IPS-15b (cell line): Measurements from ENCODE around the gene FBXL14.
"Not testable (repeated sequence)": the region's sequence is repeated elsewhere in the genome, so short reads cannot be mapped to it uniquely, and the experiment has no call there.

Source experiments
- H3K27me3 ChIP-seq: one replicate; pipeline ENCODE4 v1.6.1; 2013; ENCODE audit warnings: low read length; ENCODE audit not compliant: control insufficient read depth, insufficient read depth
- H3K36me3 ChIP-seq: one replicate; pipeline ENCODE4 v1.6.1; 2013; ENCODE audit warnings: low read length; ENCODE audit not compliant: control insufficient read depth, insufficient read depth
- H3K4me1 ChIP-seq: one replicate; pipeline ENCODE4 v1.6.1; 2013; ENCODE audit warnings: mild to moderate bottlenecking, low read length; ENCODE audit not compliant: control insufficient read depth, insufficient read depth
- H3K4me3 ChIP-seq: one replicate; pipeline ENCODE4 v1.5.1; 2013; ENCODE audit warnings: low read depth, low read length
- H3K9ac ChIP-seq: one replicate; pipeline ENCODE4 v1.6.1; 2013; ENCODE audit warnings: low read depth, mild to moderate bottlenecking, low read length
- H3K9me3 ChIP-seq: one replicate; pipeline ENCODE4 v1.6.1; 2013; ENCODE audit warnings: mild to moderate bottlenecking, low read length; ENCODE audit not compliant: control insufficient read depth, insufficient read depth

Gene FBXL14

DNA sequence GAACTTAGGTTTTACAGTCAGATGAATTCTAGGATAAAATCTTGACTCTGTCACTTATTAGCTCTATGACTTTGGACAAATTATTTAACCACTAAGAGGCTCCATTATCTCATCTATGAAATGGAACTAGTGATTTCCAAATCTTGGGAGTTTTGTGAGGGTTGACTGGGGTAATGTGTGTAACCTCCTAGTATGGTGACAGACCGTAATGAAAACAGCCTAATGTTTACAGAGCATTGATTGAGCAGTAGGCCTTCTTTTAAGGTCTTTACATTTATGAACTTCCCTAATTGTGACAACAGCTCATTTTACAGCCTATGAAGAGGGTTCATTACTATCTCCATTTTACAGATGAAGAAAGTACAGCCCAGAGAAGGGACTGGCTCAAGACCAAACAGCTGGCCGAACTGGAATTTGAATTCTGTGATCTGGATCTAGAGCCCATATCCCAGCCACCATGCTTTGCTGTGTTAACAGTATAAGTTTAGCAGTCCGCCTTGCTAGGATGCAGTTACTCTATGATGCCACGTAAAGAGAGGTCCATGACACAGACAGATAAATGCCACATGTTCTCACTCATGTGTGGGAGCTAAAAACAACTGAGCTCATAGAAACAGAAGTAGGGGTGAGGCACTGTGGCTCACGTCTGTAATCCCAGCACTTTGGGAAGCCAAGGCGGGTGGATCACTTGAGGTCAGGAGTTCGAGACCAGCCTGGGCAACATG is 9.1 kb upstream of the FBXL14 start:
- H3K36me3 ChIP-seq: no peaks in the 10 kb centered on the region
- H3K27me3 ChIP-seq: peaks cover 17% of the 10 kb centered on the region
- no peaks in the 10 kb centered on the region for H3K9me3 ChIP-seq
- H3K9ac ChIP-seq: no peak overlapping the region
- H3K4me1 ChIP-seq: peaks cover 9% of the 10 kb centered on the region
- H3K4me3 ChIP-seq: no peak overlapping the region

DNA sequence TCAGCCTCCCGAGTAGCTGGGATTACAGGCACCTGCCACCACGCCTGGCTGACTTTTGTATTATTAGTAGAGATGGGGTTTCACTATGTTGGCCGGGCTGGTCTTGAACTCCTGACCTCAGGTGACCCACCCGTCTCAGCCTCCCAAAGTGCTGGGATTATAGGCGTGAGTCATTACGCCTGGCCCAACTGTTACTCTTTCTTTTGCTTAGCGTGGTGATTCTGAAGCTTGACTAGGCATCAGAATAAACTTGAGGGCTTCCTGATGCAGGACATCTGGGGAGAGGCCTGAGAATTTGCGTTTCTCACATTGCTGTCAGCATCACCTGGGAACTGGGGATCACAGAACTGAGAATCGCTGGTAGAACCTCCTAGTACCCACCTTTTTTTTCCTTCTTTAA is 8.3 kb upstream of the FBXL14 start:
- H3K9me3 ChIP-seq, H3K4me1 ChIP-seq: not testable (repeated sequence)

DNA sequence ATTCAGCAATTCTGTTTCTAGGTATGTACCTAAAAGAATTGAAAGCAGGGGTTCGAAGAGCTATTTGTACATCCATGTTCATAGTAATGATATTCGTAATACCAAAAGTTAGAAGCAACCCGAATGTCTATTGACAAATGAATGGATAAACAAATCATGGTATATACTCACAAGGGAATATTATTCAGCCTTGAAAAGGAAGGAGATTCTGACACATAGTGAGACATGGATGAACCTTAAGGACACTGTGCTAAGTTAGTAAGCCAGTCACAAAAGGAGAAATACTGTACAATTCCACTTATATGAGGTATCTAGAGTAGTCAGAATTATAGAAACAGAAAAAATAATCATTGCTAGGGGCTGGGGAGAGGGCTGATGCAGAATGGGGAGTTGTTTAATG is 4.4 kb upstream of the FBXL14 start:
- peaks cover 22% of the 10 kb centered on the region for H3K27me3 ChIP-seq
- no peaks in the 10 kb centered on the region for H3K4me1 ChIP-seq

More for the DNA sequence above, 8.3 kb upstream of the FBXL14 start:
- H3K4me3 ChIP-seq, H3K9ac ChIP-seq, H3K36me3 ChIP-seq: not testable (repeated sequence)
- peaks cover 17% of the 10 kb centered on the region for H3K27me3 ChIP-seq

DNA sequence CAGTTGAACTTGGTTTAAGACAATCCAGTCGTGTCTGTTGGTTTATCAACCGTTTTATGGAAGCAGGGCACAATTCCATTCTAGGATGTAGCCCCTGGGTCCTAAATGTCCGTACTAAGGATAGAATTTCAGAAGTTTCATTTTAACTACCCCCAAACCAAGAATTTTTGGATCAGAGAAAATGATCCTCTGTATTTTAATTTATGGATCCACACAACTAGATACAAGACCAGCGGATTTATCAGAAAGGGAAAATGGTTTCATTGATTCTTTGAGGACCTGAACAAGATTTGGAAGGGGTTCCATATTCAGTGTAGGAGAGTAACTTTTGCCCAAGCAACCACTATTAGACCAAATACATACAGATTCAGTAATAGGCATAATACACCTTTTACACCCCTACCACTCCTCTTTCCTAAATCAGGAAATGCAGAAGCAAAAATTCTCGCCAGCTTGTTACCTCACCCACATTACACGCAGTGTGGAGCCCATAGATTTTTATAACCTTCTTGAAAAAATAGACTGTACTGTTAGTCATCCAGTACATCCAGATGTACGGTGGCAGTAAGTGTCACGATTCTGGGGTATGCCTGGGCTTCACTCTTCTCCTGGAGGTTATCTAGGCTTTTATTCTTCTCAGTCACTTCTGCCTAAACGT is 1.4 kb upstream of the FBXL14 start:
- Histone ChIP-seq H3K4me1 (peaks cover 19% of the 10 kb centered on the region), H3K9ac (no peak overlapping the region), H3K36me3 (no peaks in the 10 kb centered on the region), H3K9me3 (no peaks in the 10 kb centered on the region), H3K27me3 (peaks cover 43% of the 10 kb centered on the region), H3K4me3 (peak overlapping the region; percentile 61)

More for the DNA sequence above, 4.4 kb upstream of the FBXL14 start:
- H3K9ac ChIP-seq: no peak overlapping the region
- H3K4me3 ChIP-seq: no peak overlapping the region
- H3K36me3 ChIP-seq: no peaks in the 10 kb centered on the region
- H3K9me3 ChIP-seq: no peaks in the 10 kb centered on the region

DNA sequence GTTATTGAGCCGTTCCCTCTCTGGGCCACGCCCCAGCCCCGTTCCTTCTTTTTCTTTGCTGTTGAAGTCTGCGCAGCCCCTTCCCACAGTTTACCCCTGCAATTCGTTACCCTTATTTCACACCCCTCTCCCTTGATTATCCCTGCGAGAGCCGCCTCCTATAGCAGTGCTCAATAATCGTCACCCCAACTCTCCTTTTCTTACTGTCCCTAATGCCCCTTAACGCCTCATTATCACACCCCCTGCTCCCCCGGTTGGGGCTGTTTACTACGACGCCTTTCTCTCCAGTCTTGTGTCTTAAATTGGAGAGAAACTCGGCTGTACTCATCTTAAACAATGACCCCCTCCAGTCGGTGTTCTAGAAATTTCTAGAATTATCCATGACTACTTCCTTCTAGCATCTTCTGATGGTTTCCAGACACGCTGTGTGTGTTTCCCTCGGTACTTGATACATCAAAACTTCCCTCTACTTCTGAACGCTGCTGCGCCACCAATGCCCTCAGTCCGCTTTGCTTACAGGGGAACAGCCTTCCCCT is 713 bp upstream of the FBXL14 start:
- Histone ChIP-seq H3K9me3 (no peaks in the 10 kb centered on the region), H3K4me3 (peak overlapping the region; percentile 61), H3K9ac (no peak overlapping the region), H3K4me1 (peaks cover 20% of the 10 kb centered on the region), H3K36me3 (no peaks in the 10 kb centered on the region), H3K27me3 (peaks cover 43% of the 10 kb centered on the region)

DNA sequence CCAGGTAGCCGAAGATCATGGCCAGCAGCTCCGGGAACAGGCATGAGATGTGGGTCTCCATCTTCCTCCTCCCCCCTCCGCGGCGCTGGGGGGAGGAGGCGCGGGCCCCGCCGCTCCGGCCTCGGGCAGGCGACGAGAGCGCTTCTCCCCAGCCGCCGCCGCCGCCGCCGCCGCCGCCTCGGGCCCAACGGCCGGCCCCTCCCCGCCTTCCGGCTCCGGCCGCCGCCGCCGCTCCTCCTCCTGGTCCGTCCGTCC is 448 bp downstream of the FBXL14 start:
- H3K9ac ChIP-seq: no peak overlapping the region
- H3K9me3 ChIP-seq: no peaks in the 10 kb centered on the region
- H3K4me1 ChIP-seq: peaks cover 28% of the 10 kb centered on the region
- H3K27me3 ChIP-seq: peaks cover 53% of the 10 kb centered on the region
- H3K4me3 ChIP-seq: peak overlapping the region; percentile 74
- H3K36me3 ChIP-seq: no peaks in the 10 kb centered on the region

DNA sequence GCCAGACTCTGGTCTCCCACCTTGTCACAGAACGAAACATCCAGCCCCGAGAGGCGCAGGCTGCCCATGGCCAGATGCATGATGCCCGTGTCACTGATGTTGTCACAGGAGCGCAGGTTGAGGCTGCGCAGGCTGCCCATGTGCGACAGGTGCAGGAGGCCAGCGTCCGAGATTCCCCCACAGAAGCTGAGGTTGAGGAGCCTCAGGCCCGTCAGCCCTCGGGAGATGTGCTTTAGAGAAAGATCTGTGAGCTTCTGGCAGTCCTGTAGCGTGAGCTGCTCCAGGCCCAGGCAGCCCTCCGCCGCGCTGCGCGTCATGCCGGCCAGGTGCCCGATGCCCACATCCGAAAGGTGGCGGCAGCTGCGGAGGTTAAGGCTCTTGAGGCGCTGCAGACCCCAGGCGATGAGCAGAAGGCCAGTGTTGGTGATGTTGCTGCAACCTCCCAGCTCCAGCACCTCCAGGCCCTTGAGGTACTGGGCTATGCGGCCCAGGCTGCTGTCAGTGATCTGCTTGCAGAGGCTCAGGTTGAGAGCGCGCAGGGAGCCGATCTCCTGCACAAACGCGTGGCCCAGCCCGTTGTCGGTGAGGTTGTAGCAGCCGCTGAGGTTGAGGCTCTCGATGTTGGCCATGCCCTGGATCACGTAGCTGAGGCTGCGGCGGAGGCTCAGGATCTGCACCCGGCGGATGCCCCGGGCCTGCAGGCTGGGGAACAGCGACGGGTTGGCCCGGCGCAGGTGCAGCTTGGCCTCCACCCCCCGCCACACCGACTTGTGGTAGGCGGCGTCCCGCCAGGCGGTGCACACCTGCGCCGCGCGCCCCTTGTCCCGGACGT is 991 bp downstream of the FBXL14 start:
- peaks cover 33% of the 10 kb centered on the region for H3K4me1 ChIP-seq
- H3K9me3 ChIP-seq: no peaks in the 10 kb centered on the region
- H3K4me3 ChIP-seq: peak overlapping the region; percentile 74
- no peaks in the 10 kb centered on the region for H3K36me3 ChIP-seq
- H3K9ac ChIP-seq: no peak overlapping the region
- H3K27me3 ChIP-seq: peaks cover 58% of the 10 kb centered on the region

DNA sequence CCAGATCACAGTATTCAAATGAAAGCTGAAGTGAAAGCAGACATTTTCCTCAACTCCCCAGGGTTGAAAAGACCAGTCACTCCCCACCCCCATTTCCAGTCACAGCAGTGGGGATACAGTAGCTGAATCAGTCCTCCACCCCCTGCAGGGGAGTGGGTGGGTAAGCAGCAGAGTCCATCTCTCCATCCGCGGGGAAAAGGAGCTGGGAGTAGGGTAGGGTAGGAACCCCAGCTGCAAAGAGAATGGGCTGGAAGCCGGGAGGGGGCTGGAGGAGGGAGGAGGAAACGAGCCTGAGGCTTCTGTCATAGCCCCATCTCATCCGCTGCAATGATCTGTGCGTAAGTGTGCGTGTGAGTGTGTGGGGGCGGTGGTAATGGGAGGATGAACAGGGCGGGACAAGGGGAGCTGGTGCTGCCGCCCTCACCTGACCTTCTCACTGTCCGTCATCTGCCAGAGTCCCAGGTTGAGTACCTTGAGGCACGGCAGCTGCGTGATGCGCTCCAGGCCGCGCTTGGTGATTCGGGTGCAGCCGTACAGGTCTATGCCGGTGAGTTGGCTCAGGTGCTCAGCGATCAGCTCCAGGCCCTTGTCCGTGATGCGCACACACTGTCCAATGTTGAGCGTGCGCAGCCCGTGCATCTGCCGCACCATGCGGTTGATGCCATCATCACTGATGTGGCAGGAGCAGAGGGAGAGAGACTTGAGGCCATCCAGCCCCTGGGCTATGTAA is 1.8 kb downstream of the FBXL14 start:
- H3K27me3 ChIP-seq: peaks cover 61% of the 10 kb centered on the region
- peaks cover 38% of the 10 kb centered on the region for H3K4me1 ChIP-seq
- no peaks in the 10 kb centered on the region for H3K9me3 ChIP-seq
- no peaks in the 10 kb centered on the region for H3K36me3 ChIP-seq
- H3K9ac ChIP-seq: no peak overlapping the region
- peak overlapping the region; percentile 74 for H3K4me3 ChIP-seq

DNA sequence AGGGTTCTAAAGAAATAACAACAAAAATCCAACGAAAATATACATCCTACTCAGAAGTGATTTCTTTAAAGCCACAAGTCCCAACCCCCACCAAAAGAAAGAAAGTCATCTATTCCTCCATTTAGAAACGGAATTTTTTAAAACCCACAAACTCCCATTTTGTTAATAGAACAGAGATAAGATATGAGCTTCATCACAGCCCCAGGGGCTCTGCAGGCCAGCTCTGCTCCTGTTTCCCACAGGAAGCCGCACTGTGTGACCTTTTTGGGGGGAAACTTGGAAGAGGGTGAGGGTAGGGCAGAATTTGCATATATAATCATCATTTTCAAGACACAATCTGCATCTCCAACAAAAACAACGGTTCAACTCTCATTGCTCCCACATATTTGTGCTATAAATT is 2.8 kb downstream of the FBXL14 start:
- peaks cover 62% of the 10 kb centered on the region for H3K27me3 ChIP-seq
- H3K4me1 ChIP-seq: peaks cover 42% of the 10 kb centered on the region
- H3K4me3 ChIP-seq: peak overlapping the region; percentile 39
- peak overlapping the region; percentile 37 for H3K9ac ChIP-seq
- H3K9me3 ChIP-seq: no peaks in the 10 kb centered on the region
- H3K36me3 ChIP-seq: no peaks in the 10 kb centered on the region

DNA sequence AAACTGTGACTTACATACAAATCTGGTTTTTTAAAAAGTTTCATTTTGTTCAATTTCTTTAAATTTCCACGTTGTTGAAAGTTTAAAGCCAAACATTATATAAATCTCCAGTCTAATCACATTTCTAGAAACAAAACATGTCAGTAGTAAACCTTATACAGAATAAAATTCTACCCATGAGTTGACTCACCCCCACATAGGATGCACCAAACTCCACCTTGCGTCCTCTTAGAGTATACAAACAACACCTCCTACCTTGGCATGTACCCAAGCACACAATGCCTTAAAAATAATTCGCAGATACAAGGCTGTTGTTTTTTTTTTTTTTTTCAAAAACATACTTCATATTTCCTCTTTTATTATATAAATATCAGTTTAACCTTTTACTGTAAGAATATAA is 3.3 kb downstream of the FBXL14 start:
- H3K36me3 ChIP-seq: no peaks in the 10 kb centered on the region
- peak overlapping the region; percentile 51 for H3K4me3 ChIP-seq
- H3K9me3 ChIP-seq: no peaks in the 10 kb centered on the region
- peaks cover 42% of the 10 kb centered on the region for H3K4me1 ChIP-seq
- H3K9ac ChIP-seq: no peak overlapping the region
- H3K27me3 ChIP-seq: peaks cover 62% of the 10 kb centered on the region

DNA sequence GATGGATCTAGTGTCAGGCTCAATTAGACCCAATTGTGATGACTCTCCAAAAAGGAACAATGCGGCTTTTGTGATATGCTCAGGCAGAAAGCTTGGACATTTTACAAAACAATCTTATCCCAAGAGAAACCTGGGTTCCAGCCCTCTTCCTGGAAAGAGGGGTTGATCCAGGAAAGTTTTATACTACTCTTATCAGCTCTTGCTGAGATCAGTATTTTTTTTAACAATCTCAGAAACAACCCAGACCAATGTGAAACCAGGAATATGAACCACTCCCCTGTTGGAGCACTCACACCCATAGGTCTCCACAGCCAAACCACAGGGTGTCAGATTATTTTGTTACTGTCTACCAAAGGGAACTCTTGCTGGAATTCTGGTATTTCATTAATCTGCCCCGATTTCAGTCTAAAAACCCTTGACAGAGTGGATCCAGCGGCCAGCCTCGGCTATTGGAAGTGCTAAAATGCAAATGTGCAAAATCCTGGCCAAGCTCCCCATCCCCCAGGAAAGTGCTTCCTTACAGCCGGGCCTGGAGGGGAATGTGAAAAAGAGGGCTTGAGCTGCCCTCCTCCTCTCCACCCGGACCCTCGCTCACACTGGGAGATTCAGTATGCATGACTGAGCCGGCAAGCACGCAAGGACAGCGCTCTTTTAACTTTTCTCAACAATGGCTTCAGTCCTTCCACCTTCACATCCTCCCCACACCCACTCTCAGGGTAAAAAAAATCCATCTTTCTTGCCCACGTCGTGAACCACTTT is 4.0 kb downstream of the FBXL14 start:
- Histone ChIP-seq H3K9me3 (no peaks in the 10 kb centered on the region), H3K4me1 (peaks cover 42% of the 10 kb centered on the region), H3K27me3 (peaks cover 61% of the 10 kb centered on the region), H3K9ac (no peak overlapping the region), H3K36me3 (no peaks in the 10 kb centered on the region), H3K4me3 (peak overlapping the region; percentile 51)
